ENCODE measurements around the gene FNDC3A. TPM values are rescaled to one million over a fixed set of nuclear protein-coding genes. Genes with fewer than 3 reads are reported as not detected.

FNDC3A gene
- total and polyA plus RNA-seq, 4 donors, result 25.2 to 89.5 (median 32.1) TPM

GRCh38 chr13:49221590-49221965 is 245.9 kb downstream of the FNDC3A start:
- Histone ChIP-seq H3K9me3 (ENCODE audit: control insufficient read depth in 4 of 4, low read length in 3 of 4) (peaks cover 0 to 3% (median 0%) of the 10 kb centered on the region in 4 donors), H3K27me3 (ENCODE audit: control insufficient read depth in 4 of 4, insufficient read depth in 4 of 4, low read length in 3 of 4) (peaks cover 0 to 3% (median 0%) of the 10 kb centered on the region in 4 donors), H3K27ac (ENCODE audit: low read depth in 1 of 2, low read length in 2 of 2) (no peak overlapping the region), H3K4me1 (ENCODE audit: control insufficient read depth in 4 of 4, insufficient read depth in 4 of 4, low read length in 3 of 4) (peaks cover 6 to 24% (median 14%) of the 10 kb centered on the region in 4 donors), H3K9ac (ENCODE audit: low read depth in 1 of 2, low read length in 2 of 2) (no peak overlapping the region), H3K36me3 (ENCODE audit: control insufficient read depth in 4 of 4, insufficient read depth in 3 of 4, low read depth in 1 of 4, low read length in 3 of 4) (no peaks in the 10 kb centered on the region), H3K4me3 (ENCODE audit: low read depth in 1 of 3, low read length in 3 of 3) (no peak overlapping the region)
- 83% methylated on average over 4 of the region's 4 CpGs for WGBS
- no peak for TF ChIP-seq RXRA (IDR thresholded peaks at IDR 0.05)
- no peak for TF ChIP-seq NR2F2 (IDR thresholded peaks at IDR 0.05)
- no peak for TF ChIP-seq JUND (IDR thresholded peaks at IDR 0.05)
- no peak for TF ChIP-seq HNF4G (IDR thresholded peaks at IDR 0.05)
- no peak for TF ChIP-seq EGR1 (IDR thresholded peaks at IDR 0.05; ENCODE audit: low read depth in 2 of 2)
- TF ChIP-seq GABPA (IDR thresholded peaks at IDR 0.05 in 1 of 2, conservative IDR thresholded peaks at IDR 0.05 in 1 of 2), result no peak
- TF ChIP-seq MAX (IDR thresholded peaks at IDR 0.05), result no peak
- TF ChIP-seq TAF1 (conservative IDR thresholded peaks at IDR 0.05), result no peak
- no peak for TF ChIP-seq CTCF (IDR thresholded peaks at IDR 0.05; ENCODE audit: low read depth, low read length, missing input control)
- TF ChIP-seq RAD21 (IDR thresholded peaks at IDR 0.05), result no peak
- TF ChIP-seq, protein P1, sequence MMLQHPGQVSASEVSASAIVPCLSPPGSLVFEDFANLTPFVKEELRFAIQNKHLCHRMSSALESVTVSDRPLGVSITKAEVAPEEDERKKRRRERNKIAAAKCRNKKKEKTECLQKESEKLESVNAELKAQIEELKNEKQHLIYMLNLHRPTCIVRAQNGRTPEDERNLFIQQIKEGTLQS (IDR thresholded peaks at IDR 0.05), result no peak
- TF ChIP-seq YY1 (IDR thresholded peaks at IDR 0.05), result no peak
- TF ChIP-seq SP1 (IDR thresholded peaks at IDR 0.05), result no peak
- TF ChIP-seq ZBTB33 (IDR thresholded peaks at IDR 0.05), result no peak
- TF ChIP-seq HNF4A (conservative IDR thresholded peaks at IDR 0.05), result no peak
- TF ChIP-seq FOXA1 (IDR thresholded peaks at IDR 0.05), result no peak
- DNase-seq (ENCODE audit: low spot score), result no peak

DNA sequence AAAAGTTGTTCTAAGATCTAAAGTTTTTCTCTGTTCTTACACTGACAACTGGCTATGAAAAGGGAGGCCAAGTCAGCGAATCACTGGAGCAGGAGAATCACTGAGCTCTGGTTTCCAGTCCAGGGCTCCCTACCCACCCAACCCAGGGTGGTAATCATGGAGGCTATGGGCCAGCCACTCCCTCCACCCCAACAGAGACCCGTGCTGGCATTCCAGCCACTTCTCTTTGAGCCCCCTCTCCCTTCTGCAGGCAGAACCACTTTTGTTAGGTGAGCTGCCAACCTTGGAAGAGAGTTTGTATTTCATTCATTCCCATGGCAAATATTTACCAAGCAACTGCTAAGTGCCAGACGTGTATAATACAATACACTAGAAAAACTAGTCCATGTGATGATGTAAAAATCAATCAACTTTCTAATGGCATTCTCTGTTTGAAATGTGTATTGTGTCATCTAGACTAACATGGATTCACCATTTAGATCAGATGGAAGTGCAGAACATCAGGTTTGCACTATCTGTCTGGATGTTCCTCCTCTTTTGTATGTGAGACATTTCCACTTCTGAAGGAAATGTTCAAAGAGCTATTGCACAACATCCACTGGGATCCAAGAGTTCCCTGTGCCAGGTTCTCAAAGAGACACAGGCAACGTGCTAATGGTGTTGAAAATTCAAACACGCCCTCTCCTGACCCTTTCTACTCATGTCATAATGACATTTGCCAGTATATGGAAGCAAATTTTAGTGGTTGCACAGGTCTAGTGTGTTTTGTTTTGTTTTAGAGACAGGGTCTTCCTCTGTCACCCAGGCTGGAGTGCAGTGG is 249.7 kb downstream of the FNDC3A start:
- H3K36me3 ChIP-seq (ENCODE audit: control insufficient read depth in 4 of 4, insufficient read depth in 3 of 4, low read depth in 1 of 4, low read length in 3 of 4), result no peaks in the 10 kb centered on the region
- WGBS, result 43% methylated on average over 5 of the region's 5 CpGs
- no peak overlapping the region for H3K27ac ChIP-seq (ENCODE audit: low read depth in 1 of 2, low read length in 2 of 2)
- DNase-seq (ENCODE audit: low spot score), result no peak
- H3K9ac ChIP-seq (ENCODE audit: low read depth in 1 of 2, low read length in 2 of 2), result no peak overlapping the region
- H3K4me3 ChIP-seq (ENCODE audit: low read depth in 1 of 3, low read length in 3 of 3), result no peak overlapping the region
- H3K9me3 ChIP-seq (ENCODE audit: control insufficient read depth in 4 of 4, low read length in 3 of 4), result peaks cover 0 to 3% (median 0%) of the 10 kb centered on the region in 4 donors
- peaks cover 5 to 15% (median 10%) of the 10 kb centered on the region in 4 donors for H3K4me1 ChIP-seq (ENCODE audit: control insufficient read depth in 4 of 4, insufficient read depth in 4 of 4, low read length in 3 of 4)
- H3K27me3 ChIP-seq (ENCODE audit: control insufficient read depth in 4 of 4, insufficient read depth in 4 of 4, low read length in 3 of 4), result no peaks in the 10 kb centered on the region
- TF ChIP-seq MAX (IDR thresholded peaks at IDR 0.05) (peak; percentile 81), CTCF (IDR thresholded peaks at IDR 0.05; ENCODE audit: low read depth, low read length, missing input control) (peak; percentile 23), RXRA (IDR thresholded peaks at IDR 0.05) (peak; percentile 61 to 79), HNF4G (IDR thresholded peaks at IDR 0.05) (no peak), SP1 (IDR thresholded peaks at IDR 0.05) (peak; percentile 20), NR2F2 (IDR thresholded peaks at IDR 0.05) (no peak), GABPA (IDR thresholded peaks at IDR 0.05 in 1 of 2, conservative IDR thresholded peaks at IDR 0.05 in 1 of 2) (no peak), FOXA1 (IDR thresholded peaks at IDR 0.05) (no peak), REST (IDR thresholded peaks at IDR 0.05) (no peak), RAD21 (IDR thresholded peaks at IDR 0.05) (peak; percentile 50 to 63), HNF4A (conservative IDR thresholded peaks at IDR 0.05) (peak; percentile 46 to 49), JUND (IDR thresholded peaks at IDR 0.05) (no peak)
